Germinal center (tissue), 1 donor: Measurements from ENCODE around the gene TBC1D21.

Experiments
- DNase-seq: peaks from one replicate; pipeline ENCODE4 v3.0.0; 2012; ENCODE audit warnings: mixed read lengths, low spot score

TBC1D21 gene

DNA sequence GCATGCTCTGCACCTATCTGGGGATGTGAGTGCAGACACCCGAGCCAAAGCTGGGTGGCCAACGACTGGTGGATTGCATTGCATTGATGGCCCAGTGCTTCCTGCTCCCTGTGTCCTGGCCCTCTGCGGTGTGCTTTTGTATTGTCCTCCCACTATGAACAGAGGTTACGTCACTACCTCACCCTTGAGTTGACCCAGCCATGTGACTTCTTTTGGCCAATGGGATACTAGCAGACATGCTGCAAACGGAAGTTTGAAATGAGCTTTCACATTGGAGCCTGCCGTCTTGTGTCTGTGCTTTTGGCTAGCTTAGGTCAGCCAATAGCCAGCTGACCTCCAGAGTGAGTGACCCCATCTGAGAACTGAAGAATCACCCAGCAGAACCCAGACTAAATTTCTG is 15.3 kb upstream of the TBC1D21 start:
- DNase-seq = no peak

DNA sequence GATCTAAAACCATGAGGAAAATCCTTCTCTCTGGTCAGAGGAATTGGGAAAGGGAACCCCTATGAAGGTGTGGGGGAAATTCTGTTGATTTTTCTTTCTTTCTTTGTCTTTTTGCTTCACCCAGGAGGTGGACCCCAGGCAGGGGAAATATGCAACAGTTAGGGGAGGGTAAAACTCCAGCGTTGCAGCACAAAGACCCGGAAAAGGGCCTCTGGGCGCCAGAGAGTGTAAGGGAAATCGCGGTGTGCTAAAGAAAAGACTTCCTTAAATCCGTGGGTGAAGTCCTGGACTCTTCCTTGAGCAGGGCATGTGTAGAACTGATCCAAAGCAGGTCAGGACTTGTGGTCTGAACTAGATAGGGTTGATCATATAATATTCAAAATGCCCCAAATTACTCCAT is 11.1 kb upstream of the TBC1D21 start:
- no peak for DNase-seq

DNA sequence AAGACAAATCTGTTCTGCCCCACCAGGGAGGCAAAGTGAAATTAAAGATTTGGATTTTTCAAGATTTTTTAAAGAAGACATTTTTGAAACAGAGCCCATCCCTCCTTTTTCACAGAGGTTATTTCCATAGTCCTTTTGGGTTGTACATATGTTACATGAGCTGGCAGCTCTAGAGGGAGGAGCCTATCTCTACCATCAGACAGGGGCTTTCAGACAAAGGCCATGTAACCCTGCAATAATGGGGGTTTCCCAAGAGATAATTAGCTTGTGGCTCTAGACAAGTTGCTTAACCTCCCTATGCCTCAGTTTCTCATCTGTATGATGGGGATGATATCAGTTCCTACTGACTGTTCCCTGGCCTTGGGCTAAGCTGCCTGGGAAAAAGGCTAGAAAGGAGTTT is 8.0 kb upstream of the TBC1D21 start:
- no peak for DNase-seq

DNA sequence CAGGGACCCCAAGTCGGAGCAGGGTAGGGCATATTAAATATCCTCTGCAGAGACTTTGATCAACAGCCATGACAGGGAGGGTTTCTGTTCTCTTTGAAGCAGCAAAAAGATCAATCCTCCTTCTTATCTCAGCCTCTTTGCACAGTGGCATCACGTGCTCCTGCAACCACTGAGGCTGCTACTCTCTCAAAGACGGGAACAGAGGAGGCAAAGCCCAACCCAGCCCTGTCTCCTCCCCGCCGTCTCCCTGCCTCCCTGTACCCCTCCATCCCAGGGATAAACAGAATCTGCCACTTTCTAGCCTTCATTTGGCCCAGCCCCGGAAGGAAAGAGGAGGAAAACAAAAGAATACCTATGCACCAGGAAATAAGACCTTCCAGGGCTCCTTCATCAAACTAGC is 7.5 kb upstream of the TBC1D21 start:
- no peak for DNase-seq

DNA sequence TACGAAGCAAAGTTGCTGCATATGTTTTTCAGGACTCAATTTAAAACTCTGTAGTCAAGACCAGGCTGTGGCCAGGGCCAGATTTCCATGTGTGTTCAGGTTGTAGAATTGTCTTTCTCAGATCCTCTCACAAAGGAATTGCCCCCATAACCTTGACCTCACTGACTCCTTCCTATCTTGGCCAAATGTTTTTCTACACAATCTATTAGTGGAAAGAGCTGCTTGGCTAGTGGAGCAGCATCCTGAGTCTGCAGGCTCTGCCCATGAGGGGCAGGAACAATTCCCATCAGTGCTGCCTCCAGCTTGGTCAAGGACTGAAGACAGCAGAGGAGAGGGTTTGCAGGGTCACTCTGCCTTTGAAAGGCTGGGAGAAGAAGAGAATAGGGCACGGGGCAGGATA is 6.9 kb upstream of the TBC1D21 start:
- DNase-seq = no peak

DNA sequence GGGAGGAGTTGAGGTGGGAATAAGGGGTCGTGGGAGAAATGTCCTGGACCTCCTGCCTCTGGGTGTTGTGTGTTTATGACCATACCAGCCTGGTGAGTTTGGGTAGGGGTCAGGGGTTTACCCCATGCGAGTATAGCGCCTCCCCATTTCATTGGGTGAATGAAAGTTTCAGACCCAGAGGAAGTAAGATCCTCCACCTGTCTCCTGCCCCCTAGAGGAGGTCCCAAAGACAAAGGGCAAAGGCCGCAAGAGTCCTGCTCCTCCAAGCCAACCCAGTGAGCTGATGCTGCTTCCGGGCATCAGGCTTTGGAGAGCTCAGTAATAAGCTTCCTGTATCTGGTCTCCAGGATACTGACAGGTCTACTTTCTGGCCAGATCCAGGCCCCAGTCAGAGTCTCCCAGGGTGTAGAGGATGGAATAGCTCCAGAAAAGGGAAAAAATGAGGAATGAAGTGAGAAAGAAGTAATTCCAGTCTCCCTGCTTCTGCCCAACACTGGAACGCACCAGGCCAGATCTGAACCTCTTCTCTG is 6.4 kb upstream of the TBC1D21 start:
- DNase-seq = no peak

DNA sequence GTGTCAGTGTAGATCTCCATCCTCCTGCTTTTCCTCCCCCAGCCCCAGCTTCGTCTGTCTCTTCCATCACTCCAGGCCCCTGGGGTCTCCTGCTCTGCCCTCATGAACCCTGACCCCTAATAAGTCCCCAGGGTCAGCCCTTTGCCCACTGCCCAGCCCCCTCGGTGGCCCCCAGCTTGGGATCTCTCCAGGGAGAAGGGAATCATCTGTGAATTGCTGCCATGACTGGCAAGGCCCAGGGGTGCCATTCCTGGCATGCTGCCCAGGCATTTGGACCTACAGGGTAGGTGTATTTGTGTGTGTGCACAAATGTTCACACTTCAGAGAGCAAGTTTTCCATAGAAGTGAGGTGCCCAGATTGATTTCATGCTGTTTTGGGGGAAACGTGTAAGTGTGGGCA is 5.9 kb upstream of the TBC1D21 start:
- DNase-seq = no peak

DNA sequence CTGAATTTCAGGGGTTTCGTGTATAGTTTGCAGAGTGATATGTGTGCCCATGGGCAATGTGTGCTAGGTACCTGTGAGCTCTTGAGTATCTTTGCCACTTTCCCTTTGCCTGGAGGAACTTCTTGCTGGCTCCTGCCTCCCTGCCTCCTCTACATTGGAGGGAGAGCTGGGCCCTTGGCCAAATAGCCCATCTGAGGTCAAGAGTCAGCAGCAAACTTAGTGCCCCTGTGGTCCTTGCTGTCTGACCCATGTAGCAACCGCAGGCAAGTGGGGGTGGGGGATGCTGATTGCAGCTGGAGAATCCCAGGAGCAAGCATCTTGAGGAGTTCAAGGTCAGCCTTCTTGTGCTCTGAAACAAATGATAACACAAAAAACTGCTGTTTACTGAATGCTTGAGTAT is 5.4 kb upstream of the TBC1D21 start:
- DNase-seq = no peak

DNA sequence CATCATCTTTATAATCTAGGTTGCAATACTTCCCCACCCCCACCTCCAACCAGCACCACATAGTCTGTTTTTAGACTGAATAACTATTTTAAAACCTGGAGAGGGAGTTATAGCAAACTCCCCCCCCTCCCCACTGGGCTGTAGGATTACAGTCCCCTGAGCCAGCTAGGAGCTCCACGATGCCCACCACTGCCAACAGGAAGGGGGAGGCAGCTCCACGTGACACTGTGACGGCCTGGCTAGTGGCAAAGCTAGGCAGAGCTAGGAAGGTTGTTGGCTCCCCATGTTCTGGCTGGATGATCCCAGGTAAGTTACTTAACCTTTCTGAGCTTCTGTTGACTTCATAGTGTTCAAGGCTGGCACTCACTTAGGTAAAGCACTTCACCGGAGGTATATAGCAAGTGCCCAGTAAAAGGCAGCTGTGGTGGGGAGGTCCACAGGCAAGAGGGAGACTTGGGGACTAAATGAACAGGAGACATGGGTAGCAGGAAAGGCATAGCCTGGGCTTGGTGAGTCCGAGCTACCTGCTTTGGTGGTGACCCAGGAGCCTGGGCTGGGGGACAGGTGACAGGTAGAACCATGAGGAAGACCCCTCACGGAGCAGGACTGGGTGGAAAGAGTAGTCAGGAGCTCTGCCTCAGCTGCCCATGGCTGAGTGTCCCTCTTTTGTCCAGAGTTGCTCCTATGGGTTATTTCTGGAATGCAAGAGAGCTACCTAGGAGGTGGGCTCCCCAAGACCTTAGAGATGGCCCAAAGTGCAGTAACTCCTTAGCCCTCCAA is 4.0 kb upstream of the TBC1D21 start:
- DNase-seq = no peak

DNA sequence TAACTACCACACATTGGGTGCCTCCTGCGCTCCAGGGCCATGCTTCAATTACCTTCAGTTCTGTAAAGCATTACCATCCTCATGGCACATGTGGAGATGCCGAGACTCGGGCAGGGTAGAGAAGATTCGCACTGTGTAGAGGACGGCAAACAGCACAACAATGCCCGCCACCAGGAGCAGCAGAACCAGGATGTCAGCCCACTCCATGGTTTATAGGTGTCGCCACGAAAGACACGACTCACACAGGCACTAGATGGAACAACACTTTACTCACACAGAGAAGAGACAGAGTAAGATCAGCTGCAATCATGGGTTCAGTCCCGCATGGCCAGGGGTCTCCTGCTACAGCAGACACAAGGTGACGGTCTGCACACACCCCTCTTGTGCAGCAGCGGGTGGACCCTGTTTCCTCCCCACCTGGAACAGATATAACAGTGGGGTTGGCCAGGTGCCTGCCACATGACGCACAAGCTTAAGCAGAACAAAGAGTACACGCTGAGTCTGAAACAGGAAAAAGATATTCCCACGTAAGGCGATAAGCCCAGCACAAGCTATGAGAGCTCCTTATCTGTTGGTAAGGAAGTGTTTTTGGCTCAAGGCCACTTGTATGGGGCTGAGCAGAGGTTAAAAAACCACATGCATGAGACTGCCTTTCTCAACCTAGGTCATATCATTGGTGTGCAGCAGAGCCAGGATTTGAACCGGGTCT is 2.5 kb upstream of the TBC1D21 start:
- DNase-seq = no peak

DNA sequence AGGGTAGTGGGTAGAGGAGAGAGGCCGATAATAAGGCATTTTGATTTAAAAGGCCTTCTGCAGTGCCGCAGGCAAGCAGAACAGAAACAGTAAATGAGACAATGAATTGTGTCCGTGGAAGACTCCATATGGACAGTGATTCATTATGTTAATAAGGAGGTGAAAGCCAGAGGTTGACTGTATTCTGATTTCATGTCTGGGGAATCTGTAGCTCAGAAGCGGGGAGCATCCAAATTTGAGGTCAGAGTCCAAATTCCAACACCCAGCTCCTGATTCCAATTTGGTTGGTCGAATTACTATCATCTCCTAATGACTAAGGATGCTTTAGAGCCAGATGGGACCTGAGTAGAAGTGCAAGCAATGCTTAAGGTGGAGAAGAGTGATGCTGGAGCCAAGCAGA is 1.0 kb upstream of the TBC1D21 start:
- DNase-seq = no peak

DNA sequence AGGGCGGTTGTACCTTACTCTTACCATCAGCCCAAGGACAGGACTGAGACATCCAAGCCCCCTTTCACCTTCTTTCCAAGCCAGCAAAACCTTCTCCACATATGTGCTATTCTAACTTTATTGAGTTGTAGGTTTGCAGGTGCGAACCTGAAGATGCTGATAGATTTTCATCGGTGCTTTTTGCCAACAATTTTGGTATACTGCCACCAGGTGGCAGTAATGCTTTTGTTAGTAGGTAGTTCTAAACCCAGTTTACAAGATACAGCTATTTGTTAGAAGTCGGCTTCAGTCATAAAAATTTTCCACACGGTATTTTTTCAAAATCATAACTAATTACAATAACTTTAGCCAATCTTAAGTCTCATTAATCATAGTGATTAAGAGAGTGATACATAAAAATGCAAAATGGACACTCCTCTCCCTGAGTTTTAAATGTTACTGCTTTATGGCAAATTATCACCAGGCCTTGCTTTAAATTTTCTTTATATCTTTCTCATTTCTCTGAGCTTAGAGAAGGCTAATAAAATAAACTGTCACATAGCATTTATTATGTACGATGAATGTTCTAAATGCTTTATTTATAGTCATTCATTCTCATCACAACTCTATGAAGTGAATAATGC is 636 bp downstream of the TBC1D21 start:
- peak; percentile 48 for DNase-seq

DNA sequence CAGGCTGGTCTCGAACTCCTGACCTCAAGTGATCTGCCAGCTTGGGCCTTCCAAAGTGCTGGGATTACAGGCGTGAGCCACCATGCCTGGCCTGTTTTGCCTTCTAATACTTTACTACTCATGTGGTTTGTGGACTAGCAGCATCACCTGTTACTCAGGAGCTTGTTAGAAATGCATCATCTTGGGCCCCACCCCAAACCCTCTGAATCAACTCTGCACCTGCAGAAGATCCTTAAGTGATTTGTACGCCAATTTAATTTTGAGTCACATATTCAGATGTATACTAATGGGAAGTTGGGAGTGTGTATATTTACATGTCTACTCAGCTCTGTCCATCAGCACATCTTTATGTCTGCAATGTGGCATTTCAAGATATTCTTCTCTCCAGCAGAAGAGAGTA is 6.1 kb downstream of the TBC1D21 start:
- DNase-seq = no peak

DNA sequence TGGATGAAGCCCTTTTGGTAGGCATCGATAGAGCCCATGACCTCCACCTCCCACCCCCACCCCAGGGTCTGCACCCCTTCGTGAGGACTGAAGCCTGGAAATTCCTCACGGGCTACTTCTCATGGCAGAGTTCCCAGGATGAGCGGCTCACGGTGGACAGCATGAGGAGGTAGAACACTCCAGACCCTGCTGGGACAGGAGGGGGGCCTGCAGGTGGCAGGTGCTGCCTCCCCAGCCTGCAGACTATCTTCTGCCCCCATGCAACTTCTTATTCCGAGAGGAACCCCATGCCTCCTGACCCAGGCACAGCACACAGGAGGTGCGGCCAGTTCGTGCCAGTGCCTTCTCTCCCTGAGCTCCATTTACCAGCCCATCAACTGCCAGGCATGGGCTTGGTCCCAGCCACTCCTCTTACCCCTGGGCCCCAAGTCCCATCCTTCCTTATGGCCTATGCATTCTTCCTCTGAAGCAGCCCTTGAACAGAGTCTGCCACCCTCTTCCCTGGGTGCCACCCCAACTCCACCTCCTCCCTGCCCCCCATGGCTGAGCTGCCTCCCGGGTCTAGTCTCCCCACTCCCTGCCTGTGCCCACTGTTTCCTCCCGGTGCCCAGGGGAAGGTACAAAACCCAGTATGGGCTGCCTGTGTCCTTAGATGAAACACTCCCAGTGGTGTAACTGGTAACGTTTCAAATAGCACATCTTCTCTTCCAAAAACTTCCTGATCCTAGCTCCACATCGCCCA is 8.4 kb downstream of the TBC1D21 start:
- DNase-seq = no peak

DNA sequence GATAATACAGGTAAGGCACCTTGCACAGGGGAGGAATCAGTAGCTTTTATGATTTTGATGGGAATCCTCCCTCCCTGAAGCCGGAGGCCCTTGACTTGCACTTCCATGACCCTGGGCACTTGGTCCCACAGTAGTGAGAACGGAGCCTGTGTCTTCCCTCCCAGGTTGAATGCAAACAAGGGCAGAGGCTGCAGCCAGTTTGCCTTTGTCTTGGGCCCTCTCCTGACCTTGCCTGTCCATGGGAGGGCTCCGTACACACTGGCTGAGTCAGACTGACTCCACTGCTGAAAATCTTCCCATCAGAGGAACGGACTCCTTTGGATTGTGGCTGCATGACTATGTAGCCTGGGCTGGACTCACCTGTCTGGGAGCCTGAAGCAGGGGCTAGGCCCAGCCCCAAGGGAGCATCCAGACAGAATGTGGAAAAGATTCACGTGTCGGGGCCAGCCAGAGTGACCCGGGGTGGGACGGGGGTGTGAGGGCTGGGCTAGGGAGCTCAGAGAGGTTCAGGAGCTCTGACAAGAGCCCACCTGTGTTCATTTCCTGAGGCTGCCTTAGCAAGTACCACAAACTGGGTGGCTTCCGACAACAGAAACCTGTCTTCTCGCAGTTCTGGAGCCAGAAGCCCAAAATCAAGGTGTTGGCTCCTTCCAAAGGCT is 9.5 kb downstream of the TBC1D21 start:
- no peak for DNase-seq

DNA sequence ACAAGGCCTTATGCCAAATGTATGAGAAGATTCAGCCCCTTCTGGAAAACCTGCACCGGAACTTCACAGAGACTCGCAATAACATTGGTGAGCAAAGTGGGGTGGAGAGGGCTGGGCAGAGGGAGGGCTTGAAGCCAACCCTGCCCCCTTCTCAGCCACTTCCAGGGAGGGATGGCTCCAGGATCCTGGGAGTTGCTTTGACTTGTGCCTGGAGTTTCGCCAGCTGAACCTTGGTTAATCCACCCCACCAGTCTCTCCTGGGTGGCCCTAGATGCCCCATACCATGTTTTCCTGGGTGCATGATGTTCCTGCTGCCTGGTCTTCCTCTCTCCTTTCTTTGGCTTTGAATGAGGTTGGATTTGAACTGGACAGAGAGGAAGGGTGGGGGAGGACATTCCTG is 10.8 kb downstream of the TBC1D21 start:
- DNase-seq = no peak

DNA sequence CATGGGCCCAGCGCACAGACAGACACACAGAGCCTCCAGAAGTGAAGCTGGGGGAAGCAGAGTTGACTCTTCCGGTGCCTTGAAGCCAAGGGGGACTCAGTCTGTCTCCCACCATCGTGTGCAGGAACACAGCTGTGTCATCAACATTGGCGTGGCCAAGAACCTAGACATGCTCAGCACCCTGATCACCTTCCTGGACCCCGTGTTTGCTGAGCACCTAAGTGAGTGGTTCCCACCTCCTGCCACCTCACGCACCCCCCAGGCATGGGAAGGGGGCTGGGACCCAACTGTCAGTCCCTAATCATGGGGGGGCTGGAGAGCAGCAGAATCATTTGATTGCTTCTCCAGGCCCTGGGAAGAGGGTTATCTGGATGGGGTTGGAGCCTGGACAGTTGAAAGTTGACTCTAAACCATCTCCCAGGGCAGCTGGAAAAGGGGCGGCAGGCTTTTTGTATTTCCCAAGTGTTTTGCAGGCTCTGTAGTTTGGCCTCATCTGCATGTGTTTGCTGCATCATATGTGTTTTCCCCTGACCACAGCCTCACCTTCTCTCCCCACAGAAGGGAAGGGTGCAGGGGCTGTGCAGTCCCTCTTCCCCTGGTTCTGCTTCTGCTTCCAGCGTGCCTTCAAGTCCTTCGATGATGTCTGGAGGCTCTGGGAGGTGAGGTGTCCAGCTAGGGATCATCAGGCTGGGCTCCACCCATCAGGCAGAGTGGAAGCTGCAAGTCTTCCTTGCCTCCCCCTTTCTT is 12.8 kb downstream of the TBC1D21 start:
- DNase-seq = no peak

DNA sequence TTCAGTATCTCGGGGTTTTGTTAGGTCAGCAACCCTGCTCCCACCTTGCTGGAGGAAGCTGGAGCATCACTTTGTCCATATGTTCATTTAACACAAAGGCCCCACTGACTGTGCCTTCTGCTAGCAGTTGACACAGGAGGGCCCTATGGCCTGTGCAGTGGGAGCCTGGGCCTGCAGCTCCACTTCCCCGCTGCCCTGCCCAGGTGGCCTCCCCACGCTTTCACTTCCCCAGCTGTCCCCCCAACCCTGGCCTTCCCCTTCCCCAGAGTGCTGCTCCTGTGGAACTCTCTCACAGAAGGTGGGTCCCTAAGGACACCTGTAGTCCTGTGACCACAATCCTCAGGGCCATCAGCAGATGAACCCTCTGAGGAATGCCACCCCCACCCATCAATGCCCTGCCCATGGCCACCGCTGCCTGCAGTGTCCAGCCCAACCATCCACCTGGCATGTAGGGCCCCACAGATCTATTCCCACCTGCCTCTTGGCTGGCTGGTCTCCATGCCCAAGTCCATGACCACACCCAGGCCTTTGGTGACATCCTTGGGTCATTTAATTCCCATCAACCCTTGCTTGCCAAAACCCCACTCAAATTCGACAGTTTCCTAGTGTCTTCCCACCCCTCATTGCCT is 13.5 kb downstream of the TBC1D21 start:
- no peak for DNase-seq

DNA sequence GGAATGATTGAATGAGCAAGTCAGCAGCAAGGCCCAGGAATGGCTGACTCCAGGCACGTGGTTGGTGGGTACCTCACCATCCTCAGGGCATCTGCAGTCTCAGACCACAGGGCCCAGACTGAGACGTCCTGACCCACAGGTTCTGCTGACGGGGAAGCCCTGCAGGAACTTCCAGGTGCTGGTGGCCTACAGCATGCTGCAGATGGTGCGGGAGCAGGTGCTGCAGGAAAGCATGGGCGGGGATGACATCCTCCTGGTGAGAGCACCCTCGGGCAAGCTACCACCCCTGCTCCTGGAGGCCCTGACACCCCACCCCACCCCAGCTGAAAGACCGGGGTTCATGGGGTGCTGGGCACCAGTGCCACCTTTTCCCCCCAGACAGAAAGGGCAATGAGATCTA is 14.1 kb downstream of the TBC1D21 start:
- no peak for DNase-seq

DNA sequence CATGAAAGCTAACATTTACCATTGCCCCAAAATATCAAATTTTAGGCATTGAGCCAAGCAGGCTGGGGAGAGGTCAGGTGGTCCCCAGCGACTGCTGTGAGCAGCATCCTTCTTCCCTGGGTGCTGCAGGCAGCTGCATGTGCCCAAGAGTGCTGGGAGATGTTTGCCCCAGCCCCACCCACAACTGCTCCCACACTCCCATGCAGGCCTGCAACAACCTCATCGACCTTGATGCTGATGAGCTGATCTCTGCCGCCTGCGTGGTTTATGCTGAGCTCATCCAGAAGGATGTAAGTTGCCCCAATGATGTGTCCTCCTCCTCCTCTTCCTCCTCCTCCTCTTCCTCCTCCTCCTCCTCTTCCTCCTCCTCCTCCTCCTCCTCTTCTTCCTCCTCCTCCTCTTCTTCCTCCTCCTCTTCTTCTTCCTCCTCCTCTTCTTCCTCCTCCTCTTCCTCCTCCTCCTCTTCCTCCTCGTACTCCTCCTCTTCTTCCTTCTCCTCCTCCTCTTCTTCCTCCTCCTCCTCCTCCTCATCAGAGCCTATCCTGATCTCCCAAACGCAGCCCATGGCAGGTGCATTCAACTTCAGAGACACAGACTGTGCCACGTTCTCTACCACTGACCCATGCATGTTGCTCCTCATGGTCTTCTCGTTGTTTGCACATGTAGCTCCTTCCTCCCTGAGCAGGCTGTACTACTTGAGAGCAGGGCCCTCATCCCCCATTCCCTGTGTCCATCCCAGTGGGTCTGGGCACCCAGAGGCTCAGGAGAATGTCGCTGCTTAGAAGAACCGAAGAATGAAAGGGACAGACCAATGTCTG is 15.1 kb downstream of the TBC1D21 start:
- no peak for DNase-seq
